SK-N-SH treated with all-trans-retinoic acid at 6 μM for 48 hours (cell line): ENCODE data around the gene CA9.

ENCODE experiments used
- BACH2 ChIP-seq: fragments of 250-450 bp; sonication (Bioruptor Pico); IDR thresholded peaks from 2 replicates; pipeline ENCODE4 v1.9.0; 2021; ENCODE audit warnings: mild to moderate bottlenecking, borderline replicate concordance
- CREB5 ChIP-seq: fragments of 250-450 bp; sonication (Bioruptor Pico); IDR thresholded peaks from 2 replicates; pipeline ENCODE4 v1.5.1; 2020; ENCODE audit warnings: low read depth, mild to moderate bottlenecking, moderate library complexity
- CSRNP3 ChIP-seq: fragments of 250-450 bp; sonication (Bioruptor Pico); IDR thresholded peaks from 2 replicates; pipeline ENCODE4 v1.5.1; 2021; ENCODE audit warnings: mild to moderate bottlenecking, moderate library complexity
- ISL1 ChIP-seq: fragments of 250-450 bp; sonication (Bioruptor Pico); IDR thresholded peaks from 2 replicates; pipeline ENCODE4 v2.1.2; 2022; ENCODE audit warnings: mild to moderate bottlenecking, moderate library complexity
- OSR1 ChIP-seq: fragments of 250-450 bp; sonication (Bioruptor Pico); IDR thresholded peaks from 2 replicates; pipeline ENCODE4 v1.8.0; 2022; ENCODE audit warnings: moderate library complexity, mild to moderate bottlenecking, inconsistent platforms
- PATZ1 ChIP-seq: fragments of 250-450 bp; sonication (Bioruptor Pico); IDR thresholded peaks from 2 replicates; pipeline ENCODE4 v1.8.0; 2020; ENCODE audit warnings: mild to moderate bottlenecking, moderate library complexity, borderline replicate concordance
- TCF4 ChIP-seq: fragments of 250-450 bp; sonication (Bioruptor Pico); IDR thresholded peaks from 2 replicates; pipeline ENCODE4 v1.8.0; 2021; ENCODE audit warnings: mild to moderate bottlenecking, moderate library complexity, borderline replicate concordance
- ZFP3 ChIP-seq: fragments of 250-450 bp; sonication (Bioruptor Pico); IDR thresholded peaks from 2 replicates; pipeline ENCODE4 v1.5.0; 2020; ENCODE audit warnings: mild to moderate bottlenecking, moderate library complexity
- ZNF565 ChIP-seq: fragments of 450-650 bp; formaldehyde crosslinking; conservative IDR thresholded peaks from 2 replicates; pipeline ENCODE4 v1.5.0; 2020; ENCODE audit warnings: low read depth, mild to moderate bottlenecking, moderate library complexity
- ZNF70 ChIP-seq: fragments of 450-650 bp; formaldehyde crosslinking; IDR thresholded peaks from 2 replicates; pipeline ENCODE4 v1.5.0; 2020; ENCODE audit warnings: mild to moderate bottlenecking, moderate library complexity

GRCh38 chr9:35717132-35717870 is 43.6 kb downstream of the CA9 start:
- TF ChIP-seq ISL1 (CRISPR knock-in tag) (no peak), BACH2 (CRISPR knock-in tag) (no peak), CREB5 (CRISPR knock-in tag) (no peak), CSRNP3 (no peak), OSR1 (CRISPR knock-in tag) (no peak), PATZ1 (CRISPR knock-in tag) (no peak), TCF4 (CRISPR knock-in tag) (no peak), ZFP3 (CRISPR knock-in tag) (no peak), ZNF70 (CRISPR knock-in tag) (no peak), ZNF565 (no peak)
